Measurements from ENCODE around the gene TPCN1.

DNA sequence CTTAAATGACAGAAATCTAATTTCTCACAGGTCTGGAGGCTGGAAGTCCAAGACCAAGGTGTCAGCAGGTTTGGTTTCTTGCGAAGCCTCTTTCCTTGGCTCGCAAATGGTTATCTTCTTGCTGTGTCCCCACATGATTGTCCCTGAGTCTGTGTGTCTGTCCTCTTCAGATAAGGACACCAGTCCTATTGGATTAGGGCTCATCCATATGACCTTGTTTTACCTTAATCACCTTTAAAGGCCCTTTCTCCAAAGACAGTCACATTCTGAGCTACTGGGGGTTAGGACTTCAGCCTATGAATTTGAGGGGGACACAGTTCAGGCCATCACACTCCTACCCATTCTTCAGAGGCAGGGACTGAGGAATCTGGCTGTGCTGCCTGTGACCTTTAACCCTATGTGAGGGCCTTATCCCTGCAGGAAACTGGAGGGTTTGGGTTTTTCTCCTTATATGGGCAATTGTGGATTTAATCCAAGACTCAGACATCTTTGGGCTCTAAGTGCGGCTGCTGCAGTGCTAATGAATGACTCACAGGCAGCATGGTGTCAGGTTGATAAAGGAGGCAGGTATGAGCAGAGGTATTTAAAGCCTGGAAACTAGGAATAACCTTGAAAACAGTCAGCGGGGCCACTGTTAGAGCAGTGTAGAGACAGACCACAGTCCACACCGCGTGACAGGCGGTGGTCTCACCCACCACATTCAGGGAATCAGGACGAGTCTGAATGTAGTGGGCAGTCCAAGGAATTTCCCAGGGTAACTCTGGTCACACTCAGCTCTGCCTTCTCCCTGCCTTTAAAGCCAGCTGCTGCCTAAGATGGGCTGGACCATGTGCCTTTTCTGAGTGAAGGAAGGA is 10.2 kb downstream of the TPCN1 start:
- TF ChIP-seq POLR2AphosphoS5 (IDR thresholded peaks at IDR 0.05; ENCODE audit: low read depth, low read length) (no peak), SPI1 (IDR thresholded peaks at IDR 0.05; ENCODE audit: low read depth, low read length) (no peak), POLR2A (IDR thresholded peaks at IDR 0.05; ENCODE audit: low read depth, low read length) (no peak), TAF1 (IDR thresholded peaks at IDR 0.05; ENCODE audit: low read depth, low read length) (no peak), PAX5 (IDR thresholded peaks at IDR 0.05; ENCODE audit: insufficient read depth, low read length, severe bottlenecking) (no peak), POU2F2 (IDR thresholded peaks at IDR 0.05; ENCODE audit: low read depth, low read length) (no peak)
